CD8-positive, alpha-beta memory T cell (primary cell): Measurements from ENCODE around the gene MAGEB17. TPM values are rescaled to one million over a fixed set of nuclear protein-coding genes. Genes with fewer than 3 reads are reported as not detected.

Experiments used
- CTCF ChIA-PET: fragments of 350-600 bp; sonication (Branson Sonifier 250); formaldehyde crosslinking; loops from one replicate; lab custom pipeline; 2021; ENCODE audit warnings: antibody characterized with exemption; lab: Charles Lee
- POLR2A ChIA-PET: fragments of 350-600 bp; sonication (Branson Sonifier 250); formaldehyde crosslinking; loops from one replicate; lab custom pipeline; 2021; ENCODE audit warnings: antibody characterized with exemption; lab: Charles Lee
- DNase-seq, 5 donors: peaks; one replicate each; pipeline versions ENCODE4 v3.0.0 to v3.0.0-alpha.2; 2020 to 2022; ENCODE audit warnings: mixed read lengths in 1 of 5
- H3K27ac ChIP-seq: one replicate; pipeline ENCODE4 v1.7.0; 2013; ENCODE audit warnings: low read depth, mild to moderate bottlenecking, low read length, moderate library complexity
- H3K27me3 ChIP-seq: 2 replicates; pipeline ENCODE4 v1.7.0; 2013; ENCODE audit warnings: low read length, mild to moderate bottlenecking; ENCODE audit not compliant: insufficient read depth, poor library complexity, severe bottlenecking
- H3K36me3 ChIP-seq: 2 replicates; pipeline ENCODE4 v1.7.0; 2013; ENCODE audit warnings: mild to moderate bottlenecking, low read length, moderate library complexity; ENCODE audit not compliant: insufficient read depth
- H3K4me1 ChIP-seq: 2 replicates; pipeline ENCODE4 v1.7.0; 2013; ENCODE audit warnings: mild to moderate bottlenecking, low read length, moderate library complexity; ENCODE audit not compliant: insufficient read depth
- H3K4me3 ChIP-seq: 2 replicates; pipeline ENCODE4 v1.7.0; 2013; ENCODE audit warnings: mild to moderate bottlenecking, low read length
- H3K9me3 ChIP-seq: 2 replicates; pipeline ENCODE4 v1.7.0; 2013; ENCODE audit warnings: mild to moderate bottlenecking, low read length
- H3K27ac Mint-ChIP-seq, 8 donors: one replicate each; pipeline ENCODE4 v1.8.0; 2020 to 2021; ENCODE audit warnings: mixed read lengths in 8 of 8, mild to moderate bottlenecking in 6 of 8, inconsistent platforms in 3 of 8, moderate library complexity in 3 of 8
- H3K27me3 Mint-ChIP-seq, 2 donors: one replicate each; pipeline ENCODE4 v1.8.0; 2020 to 2021; ENCODE audit warnings: mixed read lengths in 2 of 2, mild to moderate bottlenecking in 1 of 2, moderate library complexity in 1 of 2
- H3K36me3 Mint-ChIP-seq, 3 donors: one replicate each; pipeline ENCODE4 v1.8.0; 2020 to 2021; ENCODE audit warnings: mixed read lengths in 3 of 3, inconsistent platforms in 1 of 3, mild to moderate bottlenecking in 1 of 3
- H3K4me1 Mint-ChIP-seq, 3 donors: one replicate each; pipeline ENCODE4 v1.8.0; 2020 to 2021; ENCODE audit warnings: mixed read lengths in 3 of 3, inconsistent platforms in 1 of 3, mild to moderate bottlenecking in 1 of 3
- H3K4me3 Mint-ChIP-seq, 7 donors: one replicate each; pipeline ENCODE4 v1.8.0; 2020 to 2021; ENCODE audit warnings: mixed read lengths in 7 of 7, mild to moderate bottlenecking in 6 of 7, moderate library complexity in 4 of 7, inconsistent platforms in 2 of 7
- H3K9me3 Mint-ChIP-seq, 5 donors: one replicate each; pipeline ENCODE4 v1.8.0; 2020 to 2022; ENCODE audit warnings: mixed read lengths in 5 of 5, mild to moderate bottlenecking in 3 of 5, moderate library complexity in 2 of 5, inconsistent platforms in 1 of 5
- polyA plus RNA-seq: library from polyadenylated mRNA; unstranded; fragments of 300-500 nt; fragmentation: Illumina TruSeq; gene quantifications from one replicate; pipeline ENCODE4 v1.2.3, GENCODE V29; 2021
- total RNA-seq, 2 experiments: library from RNA; stranded (reverse); gene quantifications; one replicate each; pipeline ENCODE4 v1.2.3, GENCODE V29; 2021

MAGEB17 gene
- total and polyA plus RNA-seq, 3 experiments from 2014 or later = not detected

- Histone ChIP-seq H3K27me3 (no peaks in the 10 kb centered on the region), H3K9me3 (no peaks in the 10 kb centered on the region), H3K27ac (no peak overlapping the region), H3K36me3 (no peaks in the 10 kb centered on the region), H3K4me1 (no peaks in the 10 kb centered on the region), H3K4me3 (no peak overlapping the region)
- no peak for DNase-seq
- ChIA-PET POLR2A (no interaction called here), CTCF (no interaction called here)
- no peak overlapping the region for H3K27ac Mint-ChIP-seq
- H3K4me3 Mint-ChIP-seq = no peak overlapping the region
- no peaks in the 10 kb centered on the region for H3K4me1 Mint-ChIP-seq
- no peaks in the 10 kb centered on the region for H3K36me3 Mint-ChIP-seq
- no peaks in the 10 kb centered on the region for H3K9me3 Mint-ChIP-seq
- H3K27me3 Mint-ChIP-seq = peaks cover 4 to 10% of the 10 kb centered on the region in 2 donors
Measured at GRCh38 chrX:16134936-16135335, 32.3 kb upstream of the MAGEB17 start.

GRCh38 chrX:16136080-16136479, 31.2 kb upstream of the MAGEB17 start:
- H3K9me3 Mint-ChIP-seq = no peaks in the 10 kb centered on the region
- H3K36me3 ChIP-seq = no peaks in the 10 kb centered on the region
- H3K27ac ChIP-seq = no peak overlapping the region
- H3K27me3 Mint-ChIP-seq = peaks cover 5 to 9% of the 10 kb centered on the region in 2 donors
- no peaks in the 10 kb centered on the region for H3K4me1 Mint-ChIP-seq
- no peak overlapping the region for H3K27ac Mint-ChIP-seq
- no peaks in the 10 kb centered on the region for H3K36me3 Mint-ChIP-seq
- POLR2A ChIA-PET = no interaction called here
- no peaks in the 10 kb centered on the region for H3K27me3 ChIP-seq
- no peak overlapping the region for H3K4me3 ChIP-seq
- CTCF ChIA-PET = no interaction called here
- no peak for DNase-seq
- H3K4me3 Mint-ChIP-seq = no peak overlapping the region
- H3K9me3 ChIP-seq = no peaks in the 10 kb centered on the region
- H3K4me1 ChIP-seq = no peaks in the 10 kb centered on the region

- H3K4me1 ChIP-seq = no peaks in the 10 kb centered on the region
- no peak overlapping the region for H3K27ac Mint-ChIP-seq
- H3K4me1 Mint-ChIP-seq = no peaks in the 10 kb centered on the region
- no peak for DNase-seq
- ChIA-PET POLR2A (no interaction called here), CTCF (no interaction called here)
- H3K4me3 Mint-ChIP-seq = no peak overlapping the region
- no peaks in the 10 kb centered on the region for H3K27me3 ChIP-seq
- H3K9me3 Mint-ChIP-seq = no peaks in the 10 kb centered on the region
- H3K36me3 ChIP-seq = no peaks in the 10 kb centered on the region
- H3K27ac ChIP-seq = no peak overlapping the region
- H3K27me3 Mint-ChIP-seq = peaks cover 0 to 5% of the 10 kb centered on the region in 2 donors
- no peaks in the 10 kb centered on the region for H3K36me3 Mint-ChIP-seq
- H3K9me3 ChIP-seq = no peaks in the 10 kb centered on the region
- H3K4me3 ChIP-seq = no peak overlapping the region
Measured at GRCh38 chrX:16137416-16138107, 29.7 kb upstream of the MAGEB17 start.

GRCh38 chrX:16138108-16138427, 29.2 kb upstream of the MAGEB17 start:
- no peak overlapping the region for H3K4me3 Mint-ChIP-seq
- CTCF ChIA-PET = no interaction called here
- H3K4me1 ChIP-seq = no peaks in the 10 kb centered on the region
- no peaks in the 10 kb centered on the region for H3K27me3 ChIP-seq
- peaks cover 1 to 5% of the 10 kb centered on the region in 2 donors for H3K27me3 Mint-ChIP-seq
- no peak overlapping the region for H3K27ac ChIP-seq
- DNase-seq = no peak
- no peak overlapping the region for H3K27ac Mint-ChIP-seq
- no peak overlapping the region for H3K4me3 ChIP-seq
- H3K36me3 ChIP-seq = no peaks in the 10 kb centered on the region
- no peaks in the 10 kb centered on the region for H3K36me3 Mint-ChIP-seq
- H3K4me1 Mint-ChIP-seq = no peaks in the 10 kb centered on the region
- no peaks in the 10 kb centered on the region for H3K9me3 ChIP-seq
- POLR2A ChIA-PET = no interaction called here
- H3K9me3 Mint-ChIP-seq = no peaks in the 10 kb centered on the region

- Histone ChIP-seq H3K27ac (no peak overlapping the region), H3K4me1 (no peaks in the 10 kb centered on the region), H3K9me3 (no peaks in the 10 kb centered on the region), H3K4me3 (no peak overlapping the region), H3K36me3 (no peaks in the 10 kb centered on the region), H3K27me3 (no peaks in the 10 kb centered on the region)
- Mint-ChIP-seq H3K9me3 (peaks cover 0 to 6% (median 0%) of the 10 kb centered on the region in 5 donors), H3K36me3 (peaks cover 0 to 1% (median 0%) of the 10 kb centered on the region in 3 donors), H3K4me1 (no peaks in the 10 kb centered on the region), H3K4me3 (no peak overlapping the region), H3K27ac (peak overlapping the region in 1 of 8 donors; percentile 39), H3K27me3 (peaks cover 5 to 17% of the 10 kb centered on the region in 2 donors)
- no peak for DNase-seq
- ChIA-PET POLR2A (no interaction called here), CTCF (no interaction called here)
Measured at GRCh38 chrX:16140448-16140847, 26.8 kb upstream of the MAGEB17 start.

- ChIA-PET POLR2A (no interaction called here), CTCF (no interaction called here)
- Histone ChIP-seq H3K27me3 (no peaks in the 10 kb centered on the region), H3K4me1 (no peaks in the 10 kb centered on the region), H3K4me3 (no peak overlapping the region), H3K9me3 (no peaks in the 10 kb centered on the region), H3K36me3 (no peaks in the 10 kb centered on the region), H3K27ac (no peak overlapping the region)
- peaks cover 0 to 1% (median 0%) of the 10 kb centered on the region in 3 donors for H3K36me3 Mint-ChIP-seq
- peaks cover 5 to 17% of the 10 kb centered on the region in 2 donors for H3K27me3 Mint-ChIP-seq
- no peaks in the 10 kb centered on the region for H3K4me1 Mint-ChIP-seq
- no peak overlapping the region for H3K4me3 Mint-ChIP-seq
- H3K27ac Mint-ChIP-seq = no peak overlapping the region
- peaks cover 0 to 6% (median 0%) of the 10 kb centered on the region in 5 donors for H3K9me3 Mint-ChIP-seq
- no peak for DNase-seq
Measured at GRCh38 chrX:16140983-16141382, 26.3 kb upstream of the MAGEB17 start.

- no peak for DNase-seq
- no peaks in the 10 kb centered on the region for H3K27me3 ChIP-seq
- CTCF ChIA-PET = no interaction called here
- peaks cover 5 to 17% of the 10 kb centered on the region in 2 donors for H3K27me3 Mint-ChIP-seq
- no peak overlapping the region for H3K27ac Mint-ChIP-seq
- no peaks in the 10 kb centered on the region for H3K4me1 ChIP-seq
- no peak overlapping the region for H3K4me3 ChIP-seq
- H3K4me3 Mint-ChIP-seq = no peak overlapping the region
- no peak overlapping the region for H3K27ac ChIP-seq
- H3K9me3 Mint-ChIP-seq = peaks cover 0 to 6% (median 0%) of the 10 kb centered on the region in 5 donors
- H3K9me3 ChIP-seq = no peaks in the 10 kb centered on the region
- POLR2A ChIA-PET = no interaction called here
- no peaks in the 10 kb centered on the region for H3K36me3 ChIP-seq
- peaks cover 0 to 1% (median 0%) of the 10 kb centered on the region in 3 donors for H3K36me3 Mint-ChIP-seq
- no peaks in the 10 kb centered on the region for H3K4me1 Mint-ChIP-seq
Measured at GRCh38 chrX:16141422-16142245, 25.6 kb upstream of the MAGEB17 start.

GRCh38 chrX:16142246-16142558, 25.1 kb upstream of the MAGEB17 start:
- no peaks in the 10 kb centered on the region for H3K36me3 ChIP-seq
- peaks cover 5 to 17% of the 10 kb centered on the region in 2 donors for H3K27me3 Mint-ChIP-seq
- no peaks in the 10 kb centered on the region for H3K9me3 ChIP-seq
- no peaks in the 10 kb centered on the region for H3K4me1 ChIP-seq
- peaks cover 0 to 6% (median 0%) of the 10 kb centered on the region in 5 donors for H3K9me3 Mint-ChIP-seq
- no peak for DNase-seq
- ChIA-PET CTCF (no interaction called here), POLR2A (no interaction called here)
- no peak overlapping the region for H3K4me3 Mint-ChIP-seq
- H3K4me1 Mint-ChIP-seq = no peaks in the 10 kb centered on the region
- no peak overlapping the region for H3K4me3 ChIP-seq
- no peak overlapping the region for H3K27ac Mint-ChIP-seq
- no peak overlapping the region for H3K27ac ChIP-seq
- no peaks in the 10 kb centered on the region for H3K27me3 ChIP-seq
- H3K36me3 Mint-ChIP-seq = peaks cover 0 to 1% (median 0%) of the 10 kb centered on the region in 3 donors
